H1 (cell line): ENCODE data around the gene CHPT1. TPM values are rescaled to one million over a fixed set of nuclear protein-coding genes. Genes with fewer than 3 reads are reported as not detected.

Source experiments
- CTCF ChIA-PET: fragments of 300-600 bp; sonication (Branson Sonifier 250); formaldehyde crosslinking; loops from one replicate; lab custom pipeline; 2021; ENCODE audit not compliant: partially characterized antibody; lab: Charles Lee
- POLR2A ChIA-PET: fragments of 300-600 bp; sonication (Branson Sonifier 250); formaldehyde crosslinking; loops from one replicate; lab custom pipeline; 2021; ENCODE audit warnings: inconsistent platforms; ENCODE audit not compliant: partially characterized antibody; lab: Charles Lee
- DNase-seq, 2 experiments: peaks; one replicate each; pipeline versions ENCODE4 v3.0.0 to v3.0.0-alpha.2; 2010 to 2022; ENCODE audit warnings: low spot score in 2 of 2, low read depth in 1 of 2, mixed read lengths in 1 of 2
- FAIRE-seq: peaks from 2 replicates; lab custom pipeline; 2011; peaks lifted over from hg19 to GRCh38; lab: Jason Lieb, UNC
- H2AFZ ChIP-seq: 2 replicates; pipeline ENCODE4 v1.8.1; 2012; ENCODE audit warnings: low read length, inconsistent platforms
- H2AK5ac ChIP-seq: 2 replicates; pipeline ENCODE4 v1.6.1; 2013; ENCODE audit warnings: low read depth, low read length
- H2BK120ac ChIP-seq: replicated peaks from 2 replicates; pipeline ENCODE3; 2013; ENCODE audit warnings: low read depth, low read length, inconsistent platforms
- H2BK12ac ChIP-seq: 2 replicates; pipeline ENCODE4 v1.6.1; 2013; ENCODE audit warnings: low read depth, low read length
- H2BK15ac ChIP-seq: 2 replicates; pipeline ENCODE4 v1.6.1; 2013; ENCODE audit warnings: low read length
- H2BK20ac ChIP-seq: 2 replicates; pipeline ENCODE4 v1.6.1; 2013; ENCODE audit warnings: low read length
- H2BK5ac ChIP-seq: 2 replicates; pipeline ENCODE4 v1.6.1; 2013; ENCODE audit warnings: low read depth, low read length
- H3K14ac ChIP-seq: 2 replicates; pipeline ENCODE4 v1.6.1; 2013; ENCODE audit warnings: inconsistent platforms; ENCODE audit not compliant: insufficient read length
- H3K18ac ChIP-seq: 2 replicates; pipeline ENCODE4 v1.6.1; 2013; ENCODE audit warnings: low read length; ENCODE audit errors: extremely low read depth
- H3K23ac ChIP-seq: 2 replicates; pipeline ENCODE4 v1.6.1; 2013; ENCODE audit warnings: inconsistent platforms; ENCODE audit not compliant: insufficient read length
- H3K23me2 ChIP-seq: 2 replicates; pipeline ENCODE4 v1.6.1; 2013; ENCODE audit warnings: low read depth, low read length
- H3K27ac ChIP-seq: 2 replicates; pipeline ENCODE4 v1.6.1; 2011; ENCODE audit warnings: low read depth, low read length, inconsistent platforms
- H3K27me3 ChIP-seq, 4 experiments: replicated peaks in 1 of 4; 1 replicate in 1 of 4; 2 replicates in 3 of 4; pipeline versions ENCODE4 v1.6.1 to v1.8.1; 2011 to 2013; ENCODE audit warnings: low read length in 3 of 4, mild to moderate bottlenecking in 3 of 4, inconsistent platforms in 2 of 4, mixed read lengths in 2 of 4, moderate library complexity in 1 of 4; ENCODE audit not compliant: control insufficient read depth in 3 of 4, insufficient read depth in 3 of 4; ENCODE audit errors: extremely low read depth in 1 of 4
- H3K36me3 ChIP-seq, 4 experiments: 2 replicates each; pipeline versions ENCODE4 v1.6.1 to v1.8.1; 2011 to 2013; ENCODE audit warnings: mild to moderate bottlenecking in 4 of 4, low read length in 3 of 4, moderate library complexity in 2 of 4, control low read depth in 1 of 4, inconsistent platforms in 1 of 4; ENCODE audit not compliant: insufficient read depth in 4 of 4, control insufficient read depth in 2 of 4
- H3K4ac ChIP-seq: replicated peaks from 2 replicates; pipeline ENCODE3; 2013; ENCODE audit warnings: low read length, low read depth, mixed read lengths, inconsistent platforms; ENCODE audit not compliant: insufficient read length
- H3K4me1 ChIP-seq, 4 experiments: replicated peaks in 1 of 4; 1 replicate in 1 of 4; 2 replicates in 3 of 4; pipeline versions ENCODE4 v1.6.1 to v1.8.1; 2011 to 2013; ENCODE audit warnings: low read length in 3 of 4, inconsistent platforms in 2 of 4, mixed read lengths in 1 of 4; ENCODE audit not compliant: insufficient read depth in 4 of 4, control insufficient read depth in 3 of 4
- H3K4me2 ChIP-seq, 2 experiments: 2 replicates each; pipeline versions ENCODE4 v1.6.1 to v1.8.1; 2011 to 2013; ENCODE audit warnings: low read depth in 2 of 2, low read length in 2 of 2, control low read depth in 1 of 2, inconsistent platforms in 1 of 2, mild to moderate bottlenecking in 1 of 2; ENCODE audit not compliant: insufficient read depth in 1 of 2
- H3K4me3 ChIP-seq, 4 experiments: fragments of 200-600, 300-600 bp in 1 of 4; sonication (generic), shearing (Covaris generic), sonication (Bioruptor Twin) in 1 of 4; 2 replicates each; pipeline versions ENCODE4 v1.5.1 to v1.8.1; 2011 to 2016; ENCODE audit warnings: low read length in 4 of 4, low read depth in 3 of 4, control low read depth in 2 of 4, inconsistent platforms in 2 of 4, mild to moderate bottlenecking in 2 of 4, mixed read lengths in 1 of 4, moderate library complexity in 1 of 4; ENCODE audit not compliant: insufficient read depth in 2 of 4; ENCODE audit errors: extremely low read depth in 1 of 4
- H3K56ac ChIP-seq: replicated peaks from 2 replicates; pipeline ENCODE3; 2013; ENCODE audit warnings: low read depth, mild to moderate bottlenecking, mixed read lengths, low read length, inconsistent platforms; ENCODE audit not compliant: insufficient read length
- H3K79me1 ChIP-seq: 2 replicates; pipeline ENCODE4 v1.6.1; 2013; ENCODE audit warnings: low read depth, low read length, control low read depth
- H3K79me2 ChIP-seq, 2 experiments: 2 replicates each; pipeline versions ENCODE4 v1.6.1 to v1.8.1; 2012 to 2013; ENCODE audit warnings: low read length in 2 of 2, mild to moderate bottlenecking in 2 of 2, inconsistent platforms in 1 of 2; ENCODE audit not compliant: insufficient read depth in 2 of 2, control insufficient read depth in 1 of 2
- H3K9ac ChIP-seq, 4 experiments: replicated peaks in 1 of 4; 1 replicate in 1 of 4; 2 replicates in 3 of 4; pipeline versions ENCODE4 v1.6.1 to v1.8.1; 2011 to 2013; ENCODE audit warnings: low read depth in 3 of 4, low read length in 3 of 4, control low read depth in 2 of 4, mild to moderate bottlenecking in 2 of 4, moderate library complexity in 2 of 4, inconsistent platforms in 1 of 4; ENCODE audit errors: extremely low read depth in 1 of 4
- H3K9me3 ChIP-seq, 2 experiments: 2 replicates each; pipeline versions ENCODE4 v1.6.1 to v1.8.1; 2012 to 2013; ENCODE audit warnings: mild to moderate bottlenecking in 2 of 2, moderate library complexity in 2 of 2, control low read depth in 1 of 2, inconsistent platforms in 1 of 2, low read depth in 1 of 2, low read length in 1 of 2, mixed read lengths in 1 of 2; ENCODE audit not compliant: insufficient read depth in 2 of 2
- H4K20me1 ChIP-seq, 2 experiments: replicated peaks in 1 of 2; 2 replicates each; pipeline versions ENCODE3 to v1.8.1; 2011 to 2013; ENCODE audit warnings: inconsistent platforms in 2 of 2, low read length in 2 of 2, mild to moderate bottlenecking in 1 of 2; ENCODE audit not compliant: insufficient read depth in 2 of 2, control insufficient read depth in 1 of 2
- H4K5ac ChIP-seq: 2 replicates; pipeline ENCODE4 v1.6.1; 2013; ENCODE audit warnings: low read length, low read depth, mixed read lengths, inconsistent platforms; ENCODE audit not compliant: insufficient read length
- H4K8ac ChIP-seq: 2 replicates; pipeline ENCODE4 v1.8.0; 2013; ENCODE audit warnings: mild to moderate bottlenecking, moderate library complexity, low read length, inconsistent platforms; ENCODE audit not compliant: insufficient read depth; ENCODE audit errors: extremely low read depth
- H4K91ac ChIP-seq: replicated peaks from 2 replicates; pipeline ENCODE3; 2013; ENCODE audit warnings: low read length, mixed read lengths, inconsistent platforms; ENCODE audit not compliant: insufficient read length
- CTCF ChIP-seq, 3 experiments: IDR thresholded peaks; 1 replicate in 2 of 3; 2 replicates in 1 of 3; pipeline versions ENCODE4 v1.5.1 to v1.6.1; 2011; ENCODE audit warnings: low read length in 3 of 3, mild to moderate bottlenecking in 3 of 3, inconsistent platforms in 2 of 3, low read depth in 1 of 3, moderate library complexity in 1 of 3; ENCODE audit not compliant: insufficient read depth in 1 of 3; ENCODE audit errors: control extremely low read depth in 1 of 3
- JUND ChIP-seq: IDR thresholded peaks from 2 replicates; pipeline ENCODE4 v1.6.1; 2011; ENCODE audit warnings: mild to moderate bottlenecking, improper control_type of control experiment, low read length
- MAX ChIP-seq: IDR thresholded peaks from 2 replicates; pipeline ENCODE4 v1.6.1; 2012; ENCODE audit warnings: inconsistent platforms
- POU5F1 ChIP-seq: IDR thresholded peaks from 2 replicates; pipeline ENCODE4 v1.6.1; 2011; ENCODE audit warnings: low read depth, mild to moderate bottlenecking, low read length, moderate library complexity
- SUZ12 ChIP-seq: fragments of 200-600 bp; sonication (generic); IDR thresholded peaks from 2 replicates; pipeline ENCODE4 v1.6.1; 2012; ENCODE audit warnings: mild to moderate bottlenecking, inconsistent platforms, low read length, moderate library complexity, mixed read lengths
- WGBS, 2 experiments: shearing (Covaris generic) in 1 of 2; methylation state at CpG; one replicate each; pipeline versions ENCODE4 v1.1.6 to v1.1.7; 2013 to 2015; ENCODE audit warnings: low lambda C conversion rate in 2 of 2, mixed read lengths in 2 of 2, inconsistent platforms in 1 of 2, low coverage in 1 of 2, missing lambda C conversion rate in 1 of 2; ENCODE audit not compliant: insufficient replicate concordance in 2 of 2, insufficient coverage in 1 of 2, insufficient read length in 1 of 2; ENCODE audit errors: extremely low coverage in 1 of 2, missing lambda C conversion rate in 1 of 2; 5-methylcytosine and 5-hydroxymethylcytosine counted together
- polyA plus RNA-seq, 7 experiments: library from polyadenylated mRNA; depleted of rRNA in 3 of 7; stranded (reverse) in 5 of 7; unstranded in 2 of 7; fragments of >200 nt in 5 of 7; fragments of 200-250 nt in 2 of 7; gene quantifications; 1 replicate in 5 of 7; 2 replicates in 1 of 7; 4 replicates in 1 of 7; pipeline versions ENCODE4 v1.2.1 to v1.2.3, GENCODE V29; 2011 to 2013; ENCODE audit warnings: missing spikeins in 2 of 7, mixed read lengths in 2 of 7
- total RNA-seq: library from RNA; stranded (reverse); fragmentation: NEBNext Ultra II Directional; extraction: Animal tissue kit (Norgen Biotek cat#: 25700); gene quantifications from 2 replicates; pipeline ENCODE4 v1.2.1, GENCODE V29; 2021
- TF ChIP-seq, protein P1 (sequence below): IDR thresholded peaks from 2 replicates; pipeline ENCODE4 v1.6.1; 2011; ENCODE audit warnings: low read length, improper control_type of control experiment

Gene CHPT1
- total and polyA plus RNA-seq, 2 of the 8 experiments (the other 6 are each of a cell fraction or from before 2014, with no cell fraction given), result 13.3 to 22.5 TPM

DNA sequence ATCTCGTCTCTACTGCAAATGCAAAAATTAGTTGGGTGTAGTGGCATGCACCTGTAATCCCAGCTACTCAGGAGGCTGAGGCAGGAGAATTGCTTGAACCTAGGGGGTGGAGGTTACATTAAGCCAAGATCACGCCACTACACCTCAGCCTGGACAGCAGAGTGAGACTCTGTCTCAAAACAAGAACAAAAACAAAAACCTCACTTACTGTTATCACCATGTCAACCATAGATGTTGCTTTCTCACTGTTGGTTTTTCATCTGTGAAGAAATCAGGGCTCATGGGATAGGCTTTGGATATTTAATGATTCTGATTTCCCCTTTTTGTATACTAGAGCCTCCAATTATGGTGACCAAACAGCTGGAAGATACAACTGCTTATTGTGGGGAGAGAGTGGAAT lies 49.7 kb upstream of the CHPT1 start:
- H2BK12ac ChIP-seq, result no peak overlapping the region
- TF ChIP-seq SUZ12, result no peak
- TF ChIP-seq MAX, result no peak
- TF ChIP-seq CTCF (IDR thresholded peaks at IDR 0.05; ENCODE audit: control extremely low read depth in 1 of 3, insufficient read depth in 1 of 3, low read depth in 1 of 3, low read length in 3 of 3), result no peak
- no peak for TF ChIP-seq JUND
- TF ChIP-seq, protein P1, sequence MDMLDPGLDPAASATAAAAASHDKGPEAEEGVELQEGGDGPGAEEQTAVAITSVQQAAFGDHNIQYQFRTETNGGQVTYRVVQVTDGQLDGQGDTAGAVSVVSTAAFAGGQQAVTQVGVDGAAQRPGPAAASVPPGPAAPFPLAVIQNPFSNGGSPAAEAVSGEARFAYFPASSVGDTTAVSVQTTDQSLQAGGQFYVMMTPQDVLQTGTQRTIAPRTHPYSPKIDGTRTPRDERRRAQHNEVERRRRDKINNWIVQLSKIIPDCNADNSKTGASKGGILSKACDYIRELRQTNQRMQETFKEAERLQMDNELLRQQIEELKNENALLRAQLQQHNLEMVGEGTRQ, result no peak
- no peak for TF ChIP-seq POU5F1

More for the DNA sequence above, 49.7 kb upstream of the CHPT1 start:
- Histone ChIP-seq H2BK15ac (no peak overlapping the region), H3K23me2 (no peaks in the 10 kb centered on the region), H4K91ac (no peak overlapping the region), H3K23ac (no peak overlapping the region), H3K27ac (no peak overlapping the region), H3K79me1 (no peaks in the 10 kb centered on the region), H3K27me3 (peaks cover 0 to 2% (median under 1%) of the 10 kb centered on the region in 4 experiments; a peak in 3 of 7 replicates), H3K18ac (no peak overlapping the region), H4K20me1 (no peaks in the 10 kb centered on the region), H3K4me1 (no peaks in the 10 kb centered on the region), H3K4me3 (no peak overlapping the region), H4K5ac (no peak overlapping the region), H2AK5ac (no peak overlapping the region), H3K9ac (no peak overlapping the region), H3K4ac (no peak overlapping the region), H4K8ac (no peak overlapping the region), H2AFZ (no peak overlapping the region), H3K4me2 (no peak overlapping the region), H3K14ac (no peak overlapping the region), H3K79me2 (no peaks in the 10 kb centered on the region), H3K56ac (no peak overlapping the region), H3K36me3 (no peaks in the 10 kb centered on the region; a peak in 1 of 8 replicates), H2BK5ac (no peak overlapping the region), H2BK20ac (no peak overlapping the region), H2BK120ac (no peak overlapping the region), H3K9me3 (no peaks in the 10 kb centered on the region)
- DNase-seq, result no peak
- ChIA-PET POLR2A (no interaction called here), CTCF (no interaction called here)
- no peak for FAIRE-seq
- 88% methylated on average over 2 of the region's 2 CpGs; no CpG with 5 or more reads in 1 of the 2 experiments for WGBS, 2 experiments
